GM12878 (cell line): ENCODE results near the gene PRSS12.

ENCODE experiments used
- ATF3 ChIP-seq: IDR thresholded peaks from 2 replicates; pipeline ENCODE4 v1.6.1; 2011; ENCODE audit warnings: low read depth, mild to moderate bottlenecking, low read length, moderate library complexity, borderline replicate concordance; ENCODE audit errors: extremely low read depth
- CHD2 ChIP-seq: IDR thresholded peaks from 2 replicates; pipeline ENCODE4 v1.6.1; 2011; ENCODE audit warnings: low read depth, low read length, improper control_type of control experiment, borderline replicate concordance
- CTCF ChIP-seq, 3 experiments: IDR thresholded peaks in 2 of 3; conservative IDR thresholded peaks in 1 of 3; 2 replicates each; pipeline ENCODE4 v1.5.1; 2011; ENCODE audit warnings: low read depth in 3 of 3, low read length in 3 of 3, mild to moderate bottlenecking in 3 of 3, control low read depth in 2 of 3, moderate library complexity in 2 of 3, inconsistent platforms in 1 of 3, mixed read lengths in 1 of 3; ENCODE audit not compliant: control insufficient read depth in 2 of 3, insufficient read depth in 1 of 3; ENCODE audit errors: extremely low read depth in 1 of 3
- NFYA ChIP-seq: IDR thresholded peaks from 2 replicates; pipeline ENCODE4 v1.6.1; 2011; ENCODE audit warnings: low read depth, mild to moderate bottlenecking, low read length, improper control_type of control experiment, borderline replicate concordance
- PAX8 ChIP-seq: fragments of 450-650 bp; IDR thresholded peaks from 2 replicates; pipeline ENCODE4 v1.6.1; 2017; ENCODE audit warnings: mild to moderate bottlenecking, moderate library complexity
- POLR2A ChIP-seq: IDR thresholded peaks from 2 replicates; pipeline ENCODE4 v1.6.1; 2011; ENCODE audit warnings: low read depth, mild to moderate bottlenecking, low read length
- POLR2AphosphoS5 ChIP-seq: IDR thresholded peaks from 2 replicates; pipeline ENCODE4 v1.6.1; 2011; ENCODE audit warnings: mild to moderate bottlenecking, low read length, inconsistent platforms
- RAD21 ChIP-seq: IDR thresholded peaks from 2 replicates; pipeline ENCODE4 v1.6.1; 2011; ENCODE audit warnings: mild to moderate bottlenecking, low read depth, low read length, moderate library complexity; ENCODE audit not compliant: insufficient read depth
- RFX5 ChIP-seq: IDR thresholded peaks from 2 replicates; pipeline ENCODE4 v1.6.1; 2011; ENCODE audit warnings: low read depth, low read length, improper control_type of control experiment
- SREBF2 ChIP-seq: IDR thresholded peaks from 2 replicates; pipeline ENCODE4 v1.6.1; 2012; ENCODE audit warnings: mild to moderate bottlenecking, low read length
- YY1 ChIP-seq: IDR thresholded peaks from 2 replicates; pipeline ENCODE4 v1.6.1; 2011; ENCODE audit warnings: low read depth, mild to moderate bottlenecking, low read length

- TF ChIP-seq SREBF2 = no peak
- no peak for TF ChIP-seq PAX8
- no peak for TF ChIP-seq ATF3
- no peak for TF ChIP-seq RFX5
- no peak for TF ChIP-seq YY1
- TF ChIP-seq CTCF (IDR thresholded peaks at IDR 0.05 in 2 of 3, conservative IDR thresholded peaks at IDR 0.05 in 1 of 3; ENCODE audit: control insufficient read depth in 2 of 3, extremely low read depth in 1 of 3, insufficient read depth in 1 of 3, low read depth in 3 of 3, low read length in 3 of 3) = no peak
- no peak for TF ChIP-seq POLR2AphosphoS5
- no peak for TF ChIP-seq POLR2A
- TF ChIP-seq NFYA = no peak
- no peak for TF ChIP-seq CHD2
- TF ChIP-seq RAD21 = no peak
These were observed 66.9 kb downstream of the PRSS12 start for GRCh38 chr4:118285931-118286330.
